Activated naive CD8-positive, alpha-beta T cell treated with anti-CD3 and anti-CD28 coated beads, Interleukin-2, amount 50 U/mL, for 24 hours (primary cell): Measurements from ENCODE around the gene FCSK.
"Not testable (repeated sequence)": the region's sequence is repeated elsewhere in the genome, so short reads cannot be mapped to it uniquely, and the experiment has no call there.

Experiments
- ATAC-seq: fragments of 150-1000 bp; cut with Tn5 transposase; one replicate; pipeline ENCODE4 v1.10.0; 2021
- DNase-seq: peaks from one replicate; pipeline ENCODE4 v3.0.0; 2021
- H3K27ac Mint-ChIP-seq: one replicate; pipeline ENCODE4 v1.8.0; 2021; ENCODE audit warnings: mild to moderate bottlenecking, mixed read lengths
- H3K27me3 Mint-ChIP-seq: one replicate; pipeline ENCODE4 v1.8.0; 2021; ENCODE audit warnings: mixed read lengths
- H3K36me3 Mint-ChIP-seq: one replicate; pipeline ENCODE4 v1.8.0; 2021; ENCODE audit warnings: low read depth, mixed read lengths
- H3K4me1 Mint-ChIP-seq: one replicate; pipeline ENCODE4 v1.8.0; 2021; ENCODE audit warnings: mixed read lengths
- H3K4me3 Mint-ChIP-seq: one replicate; pipeline ENCODE4 v1.8.0; 2021; ENCODE audit warnings: mild to moderate bottlenecking, moderate library complexity, mixed read lengths
- H3K9me3 Mint-ChIP-seq: one replicate; pipeline ENCODE4 v1.8.0; 2021; ENCODE audit warnings: mixed read lengths

The FCSK gene

GRCh38 chr16:70495425-70496182 is 41.2 kb downstream of the FCSK start:
- no peak overlapping the region for H3K4me3 Mint-ChIP-seq
- peaks cover 18% of the 10 kb centered on the region for H3K36me3 Mint-ChIP-seq
- ATAC-seq (no peak), DNase-seq (no peak)
- H3K9me3 Mint-ChIP-seq: no peaks in the 10 kb centered on the region
- no peak overlapping the region for H3K27ac Mint-ChIP-seq
- H3K4me1 Mint-ChIP-seq: peaks cover 23% of the 10 kb centered on the region
- H3K27me3 Mint-ChIP-seq: no peaks in the 10 kb centered on the region

- Mint-ChIP-seq H3K27me3 (no peaks in the 10 kb centered on the region), H3K4me1 (peaks cover 23% of the 10 kb centered on the region), H3K4me3 (no peak overlapping the region), H3K9me3 (no peaks in the 10 kb centered on the region), H3K27ac (peak overlapping the region; percentile 72), H3K36me3 (peaks cover 18% of the 10 kb centered on the region)
- DNase-seq (no peak), ATAC-seq (peak; percentile 84)
These were observed 42.1 kb downstream of the FCSK start for GRCh38 chr16:70496513-70496912.

- no peak for ATAC-seq
- Mint-ChIP-seq H3K4me3 (no peak overlapping the region), H3K27ac (peak overlapping the region; percentile 36), H3K4me1 (peaks cover 1% of the 10 kb centered on the region), H3K36me3 (peaks cover 14% of the 10 kb centered on the region), H3K9me3 (no peaks in the 10 kb centered on the region), H3K27me3 (no peaks in the 10 kb centered on the region)
- DNase-seq: no peak
These were observed 54.4 kb downstream of the FCSK start for GRCh38 chr16:70508752-70509151.

DNA sequence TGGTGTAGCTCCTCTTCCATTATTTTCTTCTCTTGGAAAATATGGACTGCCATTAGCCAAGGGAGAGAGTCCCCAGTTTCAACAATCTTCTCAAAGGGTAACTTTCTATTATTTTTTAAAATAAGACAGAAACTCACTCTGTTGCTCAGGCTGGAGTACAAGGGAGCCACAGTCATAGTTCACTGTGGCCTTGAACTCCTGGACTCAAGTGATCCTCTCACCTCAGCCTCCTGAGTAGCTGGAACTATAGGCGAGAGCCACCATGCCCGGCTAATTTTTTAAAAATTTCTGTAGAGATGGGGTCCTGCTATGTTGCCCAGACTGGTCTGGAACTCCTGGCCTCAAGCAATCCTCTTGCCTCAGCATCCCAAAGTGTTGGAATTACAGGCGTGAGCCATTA is 55.8 kb downstream of the FCSK start:
- H3K27ac Mint-ChIP-seq: no peak overlapping the region
- H3K4me1 Mint-ChIP-seq: peaks cover 1% of the 10 kb centered on the region
- no peaks in the 10 kb centered on the region for H3K27me3 Mint-ChIP-seq
- ATAC-seq (no peak), DNase-seq (no peak)
- no peaks in the 10 kb centered on the region for H3K9me3 Mint-ChIP-seq
- peaks cover 18% of the 10 kb centered on the region for H3K36me3 Mint-ChIP-seq
- H3K4me3 Mint-ChIP-seq: no peak overlapping the region

DNA sequence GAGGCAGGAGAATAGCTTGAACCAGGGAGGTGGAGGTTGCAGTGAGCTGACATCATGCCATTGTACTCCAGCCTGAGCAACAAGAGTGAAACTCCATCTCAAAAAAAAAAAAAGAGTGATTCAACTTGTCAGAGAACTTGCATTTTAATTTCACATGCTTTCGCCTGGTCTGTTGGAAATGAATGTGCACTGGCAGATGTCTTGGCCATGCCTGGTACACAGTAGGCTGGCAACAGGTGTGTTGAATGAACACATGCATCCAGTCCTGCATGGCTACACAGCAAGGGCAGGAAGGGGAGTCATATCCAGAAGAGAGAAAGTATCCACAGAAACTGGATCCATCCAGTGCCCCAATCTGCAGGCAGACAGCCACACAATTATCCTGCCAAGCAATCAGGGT is 57.4 kb downstream of the FCSK start:
- no peaks in the 10 kb centered on the region for H3K9me3 Mint-ChIP-seq
- H3K4me1 Mint-ChIP-seq: peaks cover 1% of the 10 kb centered on the region
- peaks cover 19% of the 10 kb centered on the region for H3K36me3 Mint-ChIP-seq
- H3K27me3 Mint-ChIP-seq: no peaks in the 10 kb centered on the region
- H3K4me3 Mint-ChIP-seq: no peak overlapping the region
- ATAC-seq (no peak), DNase-seq (no peak)
- H3K27ac Mint-ChIP-seq: no peak overlapping the region

DNA sequence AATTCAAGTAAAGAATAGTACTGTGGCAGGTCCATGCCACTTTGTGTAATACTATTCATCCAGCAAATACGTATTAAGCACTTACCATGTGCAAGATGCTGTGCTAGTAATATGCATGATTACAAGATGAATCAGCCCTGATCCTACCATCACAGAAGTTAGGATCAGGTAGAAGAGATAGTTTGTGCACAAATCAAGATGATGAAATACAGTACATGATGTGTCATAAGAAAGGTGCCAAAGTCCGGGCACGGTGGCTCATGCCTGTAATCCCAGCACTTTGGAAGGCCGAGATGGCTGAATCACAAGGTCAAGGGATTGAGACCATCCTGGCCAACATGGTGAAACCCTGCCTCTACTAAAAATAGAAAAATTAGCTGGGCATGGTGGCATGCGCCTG is 58.1 kb downstream of the FCSK start:
- no peak for DNase-seq
- ATAC-seq: no peak
- H3K4me1 Mint-ChIP-seq: peaks cover 1% of the 10 kb centered on the region
- no peaks in the 10 kb centered on the region for H3K27me3 Mint-ChIP-seq
- no peak overlapping the region for H3K27ac Mint-ChIP-seq
- H3K4me3 Mint-ChIP-seq: no peak overlapping the region
- peaks cover 19% of the 10 kb centered on the region for H3K36me3 Mint-ChIP-seq
- H3K9me3 Mint-ChIP-seq: no peaks in the 10 kb centered on the region

DNA sequence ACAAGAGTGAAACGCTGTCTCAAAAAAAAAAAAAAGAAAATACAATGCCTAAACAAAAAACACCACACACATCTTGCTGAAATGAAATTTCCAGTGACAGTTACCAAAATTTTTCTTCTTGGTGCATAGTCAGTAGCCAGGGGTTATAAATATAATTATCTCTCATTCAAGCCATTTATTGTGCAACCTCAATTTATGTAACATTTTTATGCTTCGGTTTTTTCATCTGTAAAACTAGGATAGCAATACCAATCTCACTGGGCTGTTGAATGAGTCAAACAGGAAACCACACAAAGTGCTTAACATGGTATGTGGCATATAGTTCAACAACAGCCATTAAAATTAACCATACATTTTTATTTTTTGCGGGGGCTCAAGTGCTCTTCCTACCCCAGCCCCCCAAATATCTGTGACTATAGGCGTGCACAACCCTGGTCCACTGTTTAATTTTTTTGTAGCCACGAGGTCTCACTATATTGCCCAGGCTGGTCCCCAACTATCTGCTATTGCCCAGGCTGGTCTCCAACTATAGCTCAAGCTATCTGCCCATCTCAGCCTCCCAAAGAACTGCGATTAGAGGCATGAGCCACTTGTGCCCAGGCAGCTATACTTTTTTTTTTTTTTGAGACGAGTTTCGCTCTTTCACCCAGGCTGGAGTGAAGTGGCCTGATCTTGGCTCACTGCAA is 66.4 kb downstream of the FCSK start:
- Mint-ChIP-seq H3K9me3 (no peaks in the 10 kb centered on the region), H3K36me3 (peaks cover 32% of the 10 kb centered on the region), H3K27ac (peak overlapping the region; percentile 78), H3K27me3 (no peaks in the 10 kb centered on the region), H3K4me3 (peak overlapping the region; percentile 46), H3K4me1 (peaks cover 30% of the 10 kb centered on the region)
- DNase-seq (no peak), ATAC-seq (peak; percentile 64)

DNA sequence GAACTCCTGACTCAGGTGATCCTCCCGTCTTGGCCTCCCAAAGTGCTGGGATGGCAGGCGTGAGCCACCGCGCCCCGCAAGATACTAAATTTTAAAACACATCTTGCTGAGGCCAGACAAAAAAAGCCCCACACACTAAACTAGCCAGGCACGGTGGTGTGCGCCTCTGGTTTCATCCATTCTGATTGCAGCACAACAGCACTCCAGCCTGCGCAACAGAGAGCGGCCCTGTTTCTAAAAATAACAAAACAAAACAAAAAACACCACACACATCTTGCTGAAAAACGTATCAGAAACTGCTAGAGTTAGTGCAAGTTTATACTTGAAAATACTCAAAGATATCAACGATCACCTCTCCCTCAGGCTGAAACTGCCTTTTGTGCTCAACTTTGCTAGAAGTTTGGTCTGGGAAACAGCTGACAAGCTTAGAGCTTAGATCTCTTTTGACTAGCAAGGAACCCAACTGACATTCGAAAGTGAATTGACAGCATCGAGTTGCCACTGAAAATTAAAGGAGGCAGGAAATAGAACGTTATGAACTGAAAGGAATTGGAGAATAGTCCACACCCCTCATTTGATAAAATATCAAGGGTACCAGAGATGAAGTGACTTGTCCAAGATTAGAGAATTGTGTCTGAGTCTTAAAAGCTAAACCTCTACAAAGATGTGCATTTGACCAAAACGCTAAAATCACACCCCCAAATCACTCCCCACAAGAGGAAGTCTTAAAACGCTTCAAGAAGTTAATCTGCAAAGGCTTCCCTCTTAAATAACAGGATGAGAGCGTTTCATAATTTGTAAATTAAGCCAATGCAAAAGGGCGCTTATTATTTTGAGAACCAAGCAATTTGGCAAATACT is 68.1 kb downstream of the FCSK start:
- no peak for DNase-seq
- H3K9me3 Mint-ChIP-seq: no peaks in the 10 kb centered on the region
- H3K36me3 Mint-ChIP-seq: peaks cover 41% of the 10 kb centered on the region

GRCh38 chr16:70523076-70523742 is 68.8 kb downstream of the FCSK start, which contains the start of gene COG4:
Gene COG4, minus strand, starts transcription at chr16:70523554. Its CDS starts 11 bp downstream, at chr16:70523543.
- Mint-ChIP-seq H3K4me1 (peaks cover 50% of the 10 kb centered on the region), H3K27me3 (no peaks in the 10 kb centered on the region), H3K4me3 (peak within 1 kb of the TSS; percentile 99), H3K27ac (peak within 1 kb of the TSS; percentile 99), H3K36me3 (peaks cover 42% of the 10 kb centered on the region), H3K9me3 (no peaks in the 10 kb centered on the region)
- ATAC-seq (peak; percentile 75), DNase-seq (peak; percentile 92)

More for the DNA sequence above, 68.1 kb downstream of the FCSK start:
- Mint-ChIP-seq H3K4me3 (peak overlapping the region; percentile 99), H3K27ac (peak overlapping the region; percentile 99), H3K4me1 (peaks cover 46% of the 10 kb centered on the region), H3K27me3 (no peaks in the 10 kb centered on the region)
- no peak for ATAC-seq

DNA sequence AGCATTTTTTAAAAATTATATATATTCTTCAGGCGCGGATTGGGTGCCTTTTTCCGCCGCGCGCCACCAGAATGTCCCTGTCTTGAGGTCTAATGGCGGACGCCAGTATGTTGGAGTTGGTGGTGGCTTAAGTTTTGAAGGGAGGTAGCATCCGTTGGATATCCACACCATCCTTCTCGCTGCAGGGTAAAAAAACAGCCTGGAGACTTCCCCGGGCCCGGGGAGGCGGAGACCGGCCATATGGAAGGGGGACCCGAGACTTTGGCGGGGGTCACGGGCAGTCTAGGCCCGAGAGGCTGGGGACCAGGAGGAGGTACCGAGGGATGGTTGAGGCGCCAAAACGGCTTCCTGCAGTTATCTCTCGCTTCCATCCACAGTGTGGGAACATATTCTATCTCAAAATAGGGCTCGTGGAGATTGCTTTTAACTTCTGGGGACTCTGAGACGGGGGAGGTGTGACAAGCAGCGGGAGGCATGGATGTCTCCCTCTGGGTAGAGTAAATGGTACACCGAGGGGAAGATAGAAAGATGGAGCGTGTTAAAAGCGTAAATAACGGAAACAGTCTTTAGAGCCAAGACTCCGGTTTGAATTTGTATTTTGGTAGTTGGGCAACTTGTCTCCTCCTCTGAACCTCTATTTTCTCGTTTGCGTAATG is 69.5 kb downstream of the FCSK start, which contains the start of gene SF3B3:
TSS of gene SF3B3 (plus strand) at position 74 of the 656 bp plus-strand sequence. CDS start 2,841 bp downstream, outside the sequence.
- H3K9me3 Mint-ChIP-seq: no peaks in the 10 kb centered on the region
- H3K27ac Mint-ChIP-seq: peak within 1 kb of the TSS; percentile 99
- ATAC-seq (peak; percentile 48), DNase-seq (peak; percentile 70)
- H3K27me3 Mint-ChIP-seq: no peaks in the 10 kb centered on the region
- H3K4me1 Mint-ChIP-seq: peaks cover 56% of the 10 kb centered on the region
- H3K36me3 Mint-ChIP-seq: peaks cover 47% of the 10 kb centered on the region
- H3K4me3 Mint-ChIP-seq: peak within 1 kb of the TSS; percentile 99

DNA sequence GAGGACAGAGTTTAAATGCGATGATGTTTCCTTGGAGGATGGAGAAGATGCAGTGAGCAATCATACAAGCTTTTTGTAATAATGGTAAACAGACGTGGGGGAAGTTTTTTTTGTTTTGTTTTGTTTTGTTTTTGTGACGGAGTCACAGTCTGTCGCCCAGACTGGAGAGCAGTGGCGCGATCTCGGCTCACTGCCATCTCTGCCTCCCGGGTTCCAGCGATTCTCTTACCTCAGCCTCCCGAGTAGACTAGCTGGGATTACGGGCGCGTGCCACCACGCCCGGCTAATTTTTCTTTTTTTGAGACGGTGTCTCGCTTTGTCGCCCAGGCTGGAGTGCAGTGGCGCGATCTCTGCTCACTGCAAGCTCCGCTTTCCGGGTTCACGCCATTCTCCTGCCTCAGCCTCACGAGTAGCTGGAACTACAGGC is 70.0 kb downstream of the FCSK start:
- Mint-ChIP-seq H3K36me3 (peaks cover 53% of the 10 kb centered on the region), H3K4me1 (peaks cover 61% of the 10 kb centered on the region), H3K27ac (peak overlapping the region; percentile 99), H3K4me3 (peak overlapping the region; percentile 99)
- DNase-seq, H3K9me3 Mint-ChIP-seq, ATAC-seq, H3K27me3 Mint-ChIP-seq: not testable (repeated sequence)

- Mint-ChIP-seq H3K4me3 (peak overlapping the region; percentile 99), H3K4me1 (peaks cover 52% of the 10 kb centered on the region), H3K9me3 (no peaks in the 10 kb centered on the region), H3K27me3 (no peaks in the 10 kb centered on the region), H3K36me3 (peaks cover 62% of the 10 kb centered on the region), H3K27ac (peak overlapping the region; percentile 85)
- ATAC-seq (no peak), DNase-seq (no peak)
These were observed 72.0 kb downstream of the FCSK start for GRCh38 chr16:70526403-70526802.

GRCh38 chr16:70527315-70527996 is 73.1 kb downstream of the FCSK start:
- no peaks in the 10 kb centered on the region for H3K9me3 Mint-ChIP-seq
- no peak for DNase-seq
- peak overlapping the region; percentile 85 for H3K27ac Mint-ChIP-seq
- no peaks in the 10 kb centered on the region for H3K27me3 Mint-ChIP-seq
- peaks cover 71% of the 10 kb centered on the region for H3K36me3 Mint-ChIP-seq
- no peak for ATAC-seq
- H3K4me3 Mint-ChIP-seq: peak overlapping the region; percentile 99
- H3K4me1 Mint-ChIP-seq: peaks cover 47% of the 10 kb centered on the region
